Activated naive CD4-positive, alpha-beta T cell treated with anti-CD3 and anti-CD28 coated beads for 36 hours (primary cell): ENCODE measurements around the gene NUDT7. TPM values are rescaled to one million over a fixed set of nuclear protein-coding genes. Genes with fewer than 3 reads are reported as not detected.

Experiments used
- CTCF ChIA-PET: fragments of 350-600 bp; sonication (Branson Sonifier 250); formaldehyde crosslinking; loops from one replicate; lab custom pipeline; 2021; ENCODE audit warnings: antibody characterized with exemption; lab: Charles Lee
- DNase-seq: peaks from one replicate; pipeline ENCODE4 v3.0.0-alpha.2; 2020
- H3K27ac Mint-ChIP-seq: one replicate; pipeline ENCODE4 v1.8.0; 2021; ENCODE audit warnings: mild to moderate bottlenecking, mixed read lengths
- H3K27me3 Mint-ChIP-seq: one replicate; pipeline ENCODE4 v1.8.0; 2021; ENCODE audit warnings: low read depth, mixed read lengths
- H3K36me3 Mint-ChIP-seq: one replicate; pipeline ENCODE4 v1.8.0; 2021; ENCODE audit warnings: low read depth, mixed read lengths
- H3K4me1 Mint-ChIP-seq: one replicate; pipeline ENCODE4 v1.8.0; 2021; ENCODE audit warnings: low read depth, mixed read lengths
- H3K4me3 Mint-ChIP-seq: one replicate; pipeline ENCODE4 v1.8.0; 2021; ENCODE audit warnings: mild to moderate bottlenecking, moderate library complexity, mixed read lengths
- H3K9me3 Mint-ChIP-seq: one replicate; pipeline ENCODE4 v1.8.0; 2021; ENCODE audit warnings: mixed read lengths
- intact Hi-C: fragments of 100-400 bp; cut with micrococcal nuclease; formaldehyde crosslinking; loops from one replicate; pipeline ENCODE4 v1.15.1; 2023
- total RNA-seq, 2 experiments: library from RNA; stranded (reverse); gene quantifications; one replicate each; pipeline ENCODE4 v1.2.3, GENCODE V29; 2021

The NUDT7 gene
- 1 to 10 TPM; 9.4 to 9.8 TPM for total RNA-seq

- Mint-ChIP-seq H3K36me3 (peaks cover 10% of the 10 kb centered on the region), H3K27ac (peak within 1 kb of the TSS; percentile 75), H3K9me3 (peaks cover 7% of the 10 kb centered on the region), H3K4me3 (peak within 1 kb of the TSS; percentile 81), H3K27me3 (no peaks in the 10 kb centered on the region), H3K4me1 (peaks cover 8% of the 10 kb centered on the region)
- DNase-seq = peak; percentile 99
- CTCF ChIA-PET = interaction anchor here (0.7 to 1.3 kb wide), 3 partner anchors 14 to 281 kb away, joined by 3 to 6 read pairs (median 3); no protein-coding TSS in a partner anchor
- intact Hi-C loops = loop anchor here (1.0 to 5.0 kb wide), 7 partner anchors 45 to 532 kb away; partner anchors contain the start of genes VAT1L and WWOX
These were observed at the start of gene NUDT7 for GRCh38 chr16:77722309-77723107. Gene NUDT7, plus strand, starts transcription at chr16:77722514. Its CDS starts 69 bp downstream, at chr16:77722583.

- no peaks in the 10 kb centered on the region for H3K36me3 Mint-ChIP-seq
- intact Hi-C loops = loop anchor here (1.0 to 5.0 kb wide), 7 partner anchors 47 to 562 kb away; partner anchors contain the start of genes NUDT7 and WWOX
- DNase-seq = no peak
- H3K27ac Mint-ChIP-seq = no peak overlapping the region
- H3K4me1 Mint-ChIP-seq = no peaks in the 10 kb centered on the region
- peaks cover 4% of the 10 kb centered on the region for H3K27me3 Mint-ChIP-seq
- H3K9me3 Mint-ChIP-seq = no peaks in the 10 kb centered on the region
- H3K4me3 Mint-ChIP-seq = no peak overlapping the region
- CTCF ChIA-PET = interaction anchor here (0.6 to 4.8 kb wide), 10 partner anchors 9 to 617 kb away, joined by 3 to 53 read pairs (median 4); partner anchors contain the start of gene WWOX
These were observed 47.4 kb upstream of the NUDT7 start for GRCh38 chr16:77674888-77675287.

- Mint-ChIP-seq H3K4me1 (no peaks in the 10 kb centered on the region), H3K4me3 (no peak overlapping the region), H3K27ac (no peak overlapping the region), H3K36me3 (no peaks in the 10 kb centered on the region), H3K9me3 (no peaks in the 10 kb centered on the region), H3K27me3 (peaks cover 4% of the 10 kb centered on the region)
- intact Hi-C loops = loop anchor here (1.0 to 5.0 kb wide), 7 partner anchors 47 to 562 kb away; partner anchors contain the start of genes NUDT7 and WWOX
- DNase-seq = peak; percentile 79
- CTCF ChIA-PET = interaction anchor here (0.6 to 4.8 kb wide), 12 partner anchors 10 to 1255 kb away, joined by 3 to 53 read pairs (median 4); partner anchors contain the start of gene WWOX
These were observed 46.6 kb upstream of the NUDT7 start for GRCh38 chr16:77675464-77676324.

- Mint-ChIP-seq H3K9me3 (no peaks in the 10 kb centered on the region), H3K4me3 (no peak overlapping the region), H3K27me3 (peaks cover 4% of the 10 kb centered on the region), H3K27ac (no peak overlapping the region), H3K36me3 (no peaks in the 10 kb centered on the region), H3K4me1 (no peaks in the 10 kb centered on the region)
- DNase-seq = no peak
- intact Hi-C loops = loop anchor here (5.0 kb wide), 3 partner anchors 45 to 560 kb away; partner anchors contain the start of gene NUDT7
- CTCF ChIA-PET = interaction anchor here (0.8 to 4.8 kb wide), 4 partner anchors 10 to 326 kb away, joined by 3 to 53 read pairs (median 7); no protein-coding TSS in a partner anchor
These were observed 45.2 kb upstream of the NUDT7 start for GRCh38 chr16:77677129-77677528.

- CTCF ChIA-PET = no interaction called here
- Mint-ChIP-seq H3K27ac (no peak overlapping the region), H3K36me3 (no peaks in the 10 kb centered on the region), H3K27me3 (no peaks in the 10 kb centered on the region), H3K4me3 (no peak overlapping the region), H3K4me1 (no peaks in the 10 kb centered on the region), H3K9me3 (no peaks in the 10 kb centered on the region)
- no peak for DNase-seq
- intact Hi-C loops = loop anchor here (5.0 kb wide), 3 partner anchors 43 to 558 kb away; partner anchors contain the start of gene NUDT7
These were observed 42.9 kb upstream of the NUDT7 start for GRCh38 chr16:77679391-77679790.

GRCh38 chr16:77679901-77680300 lies 42.4 kb upstream of the NUDT7 start:
- intact Hi-C loops = loop anchor here (5.0 kb wide), 3 partner anchors 42 to 557 kb away; partner anchors contain the start of gene NUDT7
- no peaks in the 10 kb centered on the region for H3K4me1 Mint-ChIP-seq
- H3K36me3 Mint-ChIP-seq = no peaks in the 10 kb centered on the region
- H3K27ac Mint-ChIP-seq = no peak overlapping the region
- no peaks in the 10 kb centered on the region for H3K27me3 Mint-ChIP-seq
- DNase-seq = no peak
- no peaks in the 10 kb centered on the region for H3K9me3 Mint-ChIP-seq
- no peak overlapping the region for H3K4me3 Mint-ChIP-seq
- CTCF ChIA-PET = no interaction called here

- no peaks in the 10 kb centered on the region for H3K36me3 Mint-ChIP-seq
These were observed 41.8 kb upstream of the NUDT7 start for GRCh38 chr16:77680496-77680895.

GRCh38 chr16:77682586-77682985 lies 39.7 kb upstream of the NUDT7 start:
- DNase-seq = no peak
- intact Hi-C loops = no loop called here
- CTCF ChIA-PET = interaction anchor here (1.0 kb wide), 1 partner anchor 320 kb away, joined by 3 read pairs; no protein-coding TSS in a partner anchor
- Mint-ChIP-seq H3K27me3 (peaks cover 6% of the 10 kb centered on the region), H3K4me1 (no peaks in the 10 kb centered on the region), H3K9me3 (no peaks in the 10 kb centered on the region), H3K36me3 (no peaks in the 10 kb centered on the region), H3K27ac (no peak overlapping the region), H3K4me3 (no peak overlapping the region)

More at GRCh38 chr16:77680496-77680895, 41.8 kb upstream of the NUDT7 start:
- DNase-seq = no peak
- H3K27ac Mint-ChIP-seq = no peak overlapping the region
- no peak overlapping the region for H3K4me3 Mint-ChIP-seq
- H3K27me3 Mint-ChIP-seq = no peaks in the 10 kb centered on the region
- H3K4me1 Mint-ChIP-seq = no peaks in the 10 kb centered on the region
- CTCF ChIA-PET = no interaction called here
- H3K9me3 Mint-ChIP-seq = no peaks in the 10 kb centered on the region
- intact Hi-C loops = no loop called here

GRCh38 chr16:77683397-77684180 lies 38.7 kb upstream of the NUDT7 start:
- H3K4me1 Mint-ChIP-seq = no peaks in the 10 kb centered on the region
- DNase-seq = no peak

GRCh38 chr16:77684181-77684526 lies 38.2 kb upstream of the NUDT7 start:
- no peaks in the 10 kb centered on the region for H3K9me3 Mint-ChIP-seq
- DNase-seq = no peak
- H3K36me3 Mint-ChIP-seq = no peaks in the 10 kb centered on the region
- CTCF ChIA-PET = interaction anchor here (0.9 kb wide), 1 partner anchor 319 kb away, joined by 3 read pairs; no protein-coding TSS in a partner anchor
- H3K27ac Mint-ChIP-seq = no peak overlapping the region
- H3K27me3 Mint-ChIP-seq = peaks cover 9% of the 10 kb centered on the region
- intact Hi-C loops = no loop called here
- H3K4me3 Mint-ChIP-seq = no peak overlapping the region
- H3K4me1 Mint-ChIP-seq = no peaks in the 10 kb centered on the region

More at GRCh38 chr16:77683397-77684180, 38.7 kb upstream of the NUDT7 start:
- Mint-ChIP-seq H3K27me3 (peaks cover 9% of the 10 kb centered on the region), H3K36me3 (no peaks in the 10 kb centered on the region), H3K27ac (no peak overlapping the region), H3K4me3 (no peak overlapping the region), H3K9me3 (no peaks in the 10 kb centered on the region)
- intact Hi-C loops = no loop called here
- CTCF ChIA-PET = interaction anchor here (0.5 to 1.0 kb wide), 3 partner anchors 224 to 526 kb away, joined by 3 to 4 read pairs (median 3); no protein-coding TSS in a partner anchor

GRCh38 chr16:77686385-77686784 lies 35.9 kb upstream of the NUDT7 start:
- H3K9me3 Mint-ChIP-seq = no peaks in the 10 kb centered on the region
- intact Hi-C loops = no loop called here
- CTCF ChIA-PET = interaction anchor here (0.6 to 1.7 kb wide), 3 partner anchors 9 to 1188 kb away, joined by 3 to 4 read pairs (median 4); no protein-coding TSS in a partner anchor
- DNase-seq = no peak
- H3K36me3 Mint-ChIP-seq = no peaks in the 10 kb centered on the region
- no peak overlapping the region for H3K4me3 Mint-ChIP-seq
- H3K27ac Mint-ChIP-seq = no peak overlapping the region
- H3K4me1 Mint-ChIP-seq = no peaks in the 10 kb centered on the region
- H3K27me3 Mint-ChIP-seq = peaks cover 11% of the 10 kb centered on the region
